ENCODE results near the gene ARHGAP26. TPM values are rescaled to one million over a fixed set of nuclear protein-coding genes. Genes with fewer than 3 reads are reported as not detected.

ARHGAP26 gene
- total RNA-seq, 4 donors from 2014 or later = 22.3 to 40.7 (median 28.2) TPM

DNA sequence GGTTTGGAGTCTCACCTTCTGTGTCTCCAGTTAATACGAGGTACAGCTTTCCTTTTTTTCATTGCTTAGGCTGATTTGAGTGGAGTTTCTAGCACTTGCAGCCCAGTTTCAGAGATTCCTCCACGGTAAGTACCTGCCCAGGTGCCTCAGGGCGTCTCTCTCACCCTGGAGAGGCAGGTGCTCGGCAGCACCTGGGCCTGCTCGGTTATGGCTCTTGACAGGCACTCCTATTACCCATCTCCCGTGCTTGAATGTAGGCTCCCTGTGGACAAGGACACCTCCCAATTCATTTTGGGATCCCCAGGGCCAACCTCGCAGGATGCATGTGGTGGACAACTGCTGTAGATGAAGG lies 489.1 kb downstream of the ARHGAP26 start:
- no peaks in the 10 kb centered on the region for H3K4me1 ChIP-seq
- 98% methylated on average over 5 of the region's 7 CpGs for WGBS
- H3K9me3 ChIP-seq = no peaks in the 10 kb centered on the region
- H3K4me3 ChIP-seq = no peak overlapping the region
- H3K36me3 ChIP-seq = no peaks in the 10 kb centered on the region
- intact Hi-C loops (cut with DNase I) = no loop called here
- no peak for DNase-seq (ENCODE audit: extremely low spot score)
- no peaks in the 10 kb centered on the region for H3K27me3 ChIP-seq
- no peak overlapping the region for H3K27ac ChIP-seq (replicated peaks in 1 of 4)
- no peak for TF ChIP-seq POLR2AphosphoS5 (IDR thresholded peaks at IDR 0.05)
- no peak for TF ChIP-seq POLR2A (IDR thresholded peaks at IDR 0.05; ENCODE audit: low read depth)
- TF ChIP-seq EP300 (IDR thresholded peaks at IDR 0.05) = no peak
- TF ChIP-seq CTCF (IDR thresholded peaks at IDR 0.05) = no peak

- Histone ChIP-seq H3K4me3 (no peak overlapping the region), H3K9me3 (no peaks in the 10 kb centered on the region), H3K36me3 (no peaks in the 10 kb centered on the region), H3K27me3 (no peaks in the 10 kb centered on the region), H3K4me1 (no peaks in the 10 kb centered on the region), H3K27ac (replicated peaks in 1 of 4) (no peak overlapping the region)
- intact Hi-C loops (cut with DNase I) = no loop called here
- TF ChIP-seq EP300 (IDR thresholded peaks at IDR 0.05) (no peak), POLR2A (IDR thresholded peaks at IDR 0.05; ENCODE audit: low read depth) (no peak), POLR2AphosphoS5 (IDR thresholded peaks at IDR 0.05) (no peak), CTCF (IDR thresholded peaks at IDR 0.05) (no peak)
- 77% methylated on average over 7 of the region's 7 CpGs for WGBS
- DNase-seq (ENCODE audit: extremely low spot score) = no peak
Observed at GRCh38 chr5:143261748-143262392, 491.7 kb downstream of the ARHGAP26 start.

- intact Hi-C loops (cut with DNase I) = no loop called here
Observed at GRCh38 chr5:143262393-143263174, 492.4 kb downstream of the ARHGAP26 start.

GRCh38 chr5:143263272-143263810 lies 493.2 kb downstream of the ARHGAP26 start:
- no peak for TF ChIP-seq CTCF (IDR thresholded peaks at IDR 0.05)
- no peak for TF ChIP-seq POLR2A (IDR thresholded peaks at IDR 0.05; ENCODE audit: low read depth)
- no peak for TF ChIP-seq POLR2AphosphoS5 (IDR thresholded peaks at IDR 0.05)
- TF ChIP-seq EP300 (IDR thresholded peaks at IDR 0.05) = no peak
- no peaks in the 10 kb centered on the region for H3K36me3 ChIP-seq
- intact Hi-C loops (cut with DNase I) = no loop called here
- no peak overlapping the region for H3K4me3 ChIP-seq
- DNase-seq (ENCODE audit: extremely low spot score) = no peak
- H3K9me3 ChIP-seq = peaks cover 0 to 8% (median 4%) of the 10 kb centered on the region in 4 donors
- WGBS = 78% methylated on average over 4 of the region's 4 CpGs
- no peak overlapping the region for H3K27ac ChIP-seq (replicated peaks in 1 of 4)
- H3K4me1 ChIP-seq = no peaks in the 10 kb centered on the region
- H3K27me3 ChIP-seq = no peaks in the 10 kb centered on the region

More at GRCh38 chr5:143262393-143263174, 492.4 kb downstream of the ARHGAP26 start:
- 78% methylated on average over 1 of the region's 1 CpG for WGBS
- TF ChIP-seq POLR2A (IDR thresholded peaks at IDR 0.05; ENCODE audit: low read depth) (no peak), CTCF (IDR thresholded peaks at IDR 0.05) (no peak), POLR2AphosphoS5 (IDR thresholded peaks at IDR 0.05) (no peak), EP300 (IDR thresholded peaks at IDR 0.05) (no peak)
- Histone ChIP-seq H3K36me3 (no peaks in the 10 kb centered on the region), H3K27me3 (no peaks in the 10 kb centered on the region), H3K27ac (replicated peaks in 1 of 4) (no peak overlapping the region), H3K9me3 (peaks cover 0 to 3% (median 0%) of the 10 kb centered on the region in 4 donors), H3K4me3 (no peak overlapping the region), H3K4me1 (no peaks in the 10 kb centered on the region)
- DNase-seq (ENCODE audit: extremely low spot score) = no peak
